Measurements from ENCODE around the gene DIPK1B.
A peak's percentile ranks its signal among the peaks of the same experiment; 100 is the strongest.

The DIPK1B gene

DNA sequence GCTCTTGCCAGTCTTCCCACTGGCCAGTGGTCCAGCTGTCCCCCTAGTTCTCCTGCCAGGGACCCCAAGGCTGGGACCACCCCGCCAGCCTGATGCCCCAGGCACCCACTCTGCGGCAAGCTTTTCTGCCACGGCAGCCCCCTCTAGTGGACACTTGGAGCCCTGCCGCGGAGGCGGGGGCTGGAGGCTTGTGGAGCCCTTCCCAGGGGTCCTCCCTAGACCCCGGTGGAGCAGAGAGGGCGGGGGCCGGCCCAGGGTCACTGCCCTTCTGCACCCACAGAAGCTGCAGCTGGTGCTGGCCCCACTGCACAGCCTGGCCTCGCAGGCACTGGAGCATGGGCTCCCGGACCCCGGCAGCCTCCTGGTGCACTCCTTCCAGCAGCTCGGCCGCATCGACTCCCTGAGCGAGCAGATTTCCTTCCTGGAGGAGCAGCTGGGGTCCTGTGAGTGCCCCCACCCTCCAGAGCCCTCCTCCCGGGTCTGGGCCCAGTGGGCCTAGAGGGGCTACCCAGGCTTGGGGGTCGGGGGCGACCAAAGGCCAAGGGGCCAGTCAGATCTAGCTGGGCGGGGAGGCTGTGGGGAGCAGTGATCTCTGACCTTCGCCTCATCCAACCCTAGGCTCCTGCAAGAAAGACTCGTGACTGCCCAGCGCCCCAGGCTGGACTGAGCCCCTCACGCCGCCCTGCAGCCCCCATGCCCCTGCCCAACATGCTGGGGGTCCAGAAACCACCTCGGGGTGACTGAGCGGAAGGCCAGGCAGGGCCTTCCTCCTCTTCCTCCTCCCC, 40.5 kb upstream of the DIPK1B start:
- H3K27me3 ChIP-seq (ENCODE audit: insufficient read depth, poor library complexity, severe bottlenecking), result peaks cover 21% of the 10 kb centered on the region
- no peak overlapping the region for H3K4me3 ChIP-seq (replicated peaks; ENCODE audit: insufficient read depth, low read length)
- no peak overlapping the region for H3K27ac ChIP-seq (replicated peaks)
- TF ChIP-seq, protein P1, sequence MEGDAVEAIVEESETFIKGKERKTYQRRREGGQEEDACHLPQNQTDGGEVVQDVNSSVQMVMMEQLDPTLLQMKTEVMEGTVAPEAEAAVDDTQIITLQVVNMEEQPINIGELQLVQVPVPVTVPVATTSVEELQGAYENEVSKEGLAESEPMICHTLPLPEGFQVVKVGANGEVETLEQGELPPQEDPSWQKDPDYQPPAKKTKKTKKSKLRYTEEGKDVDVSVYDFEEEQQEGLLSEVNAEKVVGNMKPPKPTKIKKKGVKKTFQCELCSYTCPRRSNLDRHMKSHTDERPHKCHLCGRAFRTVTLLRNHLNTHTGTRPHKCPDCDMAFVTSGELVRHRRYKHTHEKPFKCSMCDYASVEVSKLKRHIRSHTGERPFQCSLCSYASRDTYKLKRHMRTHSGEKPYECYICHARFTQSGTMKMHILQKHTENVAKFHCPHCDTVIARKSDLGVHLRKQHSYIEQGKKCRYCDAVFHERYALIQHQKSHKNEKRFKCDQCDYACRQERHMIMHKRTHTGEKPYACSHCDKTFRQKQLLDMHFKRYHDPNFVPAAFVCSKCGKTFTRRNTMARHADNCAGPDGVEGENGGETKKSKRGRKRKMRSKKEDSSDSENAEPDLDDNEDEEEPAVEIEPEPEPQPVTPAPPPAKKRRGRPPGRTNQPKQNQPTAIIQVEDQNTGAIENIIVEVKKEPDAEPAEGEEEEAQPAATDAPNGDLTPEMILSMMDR (IDR thresholded peaks at IDR 0.05; ENCODE audit: insufficient read depth, low read length), result peak; percentile 80
- no peak; the same call in 1 of the 2 replicates for TF ChIP-seq POLR2AphosphoS5 (IDR thresholded peaks at IDR 0.05; ENCODE audit: low read depth)
- TF ChIP-seq, protein P2, sequence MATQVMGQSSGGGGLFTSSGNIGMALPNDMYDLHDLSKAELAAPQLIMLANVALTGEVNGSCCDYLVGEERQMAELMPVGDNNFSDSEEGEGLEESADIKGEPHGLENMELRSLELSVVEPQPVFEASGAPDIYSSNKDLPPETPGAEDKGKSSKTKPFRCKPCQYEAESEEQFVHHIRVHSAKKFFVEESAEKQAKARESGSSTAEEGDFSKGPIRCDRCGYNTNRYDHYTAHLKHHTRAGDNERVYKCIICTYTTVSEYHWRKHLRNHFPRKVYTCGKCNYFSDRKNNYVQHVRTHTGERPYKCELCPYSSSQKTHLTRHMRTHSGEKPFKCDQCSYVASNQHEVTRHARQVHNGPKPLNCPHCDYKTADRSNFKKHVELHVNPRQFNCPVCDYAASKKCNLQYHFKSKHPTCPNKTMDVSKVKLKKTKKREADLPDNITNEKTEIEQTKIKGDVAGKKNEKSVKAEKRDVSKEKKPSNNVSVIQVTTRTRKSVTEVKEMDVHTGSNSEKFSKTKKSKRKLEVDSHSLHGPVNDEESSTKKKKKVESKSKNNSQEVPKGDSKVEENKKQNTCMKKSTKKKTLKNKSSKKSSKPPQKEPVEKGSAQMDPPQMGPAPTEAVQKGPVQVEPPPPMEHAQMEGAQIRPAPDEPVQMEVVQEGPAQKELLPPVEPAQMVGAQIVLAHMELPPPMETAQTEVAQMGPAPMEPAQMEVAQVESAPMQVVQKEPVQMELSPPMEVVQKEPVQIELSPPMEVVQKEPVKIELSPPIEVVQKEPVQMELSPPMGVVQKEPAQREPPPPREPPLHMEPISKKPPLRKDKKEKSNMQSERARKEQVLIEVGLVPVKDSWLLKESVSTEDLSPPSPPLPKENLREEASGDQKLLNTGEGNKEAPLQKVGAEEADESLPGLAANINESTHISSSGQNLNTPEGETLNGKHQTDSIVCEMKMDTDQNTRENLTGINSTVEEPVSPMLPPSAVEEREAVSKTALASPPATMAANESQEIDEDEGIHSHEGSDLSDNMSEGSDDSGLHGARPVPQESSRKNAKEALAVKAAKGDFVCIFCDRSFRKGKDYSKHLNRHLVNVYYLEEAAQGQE (IDR thresholded peaks at IDR 0.05; ENCODE audit: insufficient replicate concordance, low read depth), result no peak
- no peak for TF ChIP-seq SPI1 (IDR thresholded peaks at IDR 0.05; ENCODE audit: borderline replicate concordance, low read depth)
- TF ChIP-seq GABPA (IDR thresholded peaks at IDR 0.05; ENCODE audit: low read depth), result no peak
- DNase-seq (ENCODE audit: low read depth in 1 of 2, low spot score in 1 of 2), result peak in 1 of 2 experiments; percentile 44

DNA sequence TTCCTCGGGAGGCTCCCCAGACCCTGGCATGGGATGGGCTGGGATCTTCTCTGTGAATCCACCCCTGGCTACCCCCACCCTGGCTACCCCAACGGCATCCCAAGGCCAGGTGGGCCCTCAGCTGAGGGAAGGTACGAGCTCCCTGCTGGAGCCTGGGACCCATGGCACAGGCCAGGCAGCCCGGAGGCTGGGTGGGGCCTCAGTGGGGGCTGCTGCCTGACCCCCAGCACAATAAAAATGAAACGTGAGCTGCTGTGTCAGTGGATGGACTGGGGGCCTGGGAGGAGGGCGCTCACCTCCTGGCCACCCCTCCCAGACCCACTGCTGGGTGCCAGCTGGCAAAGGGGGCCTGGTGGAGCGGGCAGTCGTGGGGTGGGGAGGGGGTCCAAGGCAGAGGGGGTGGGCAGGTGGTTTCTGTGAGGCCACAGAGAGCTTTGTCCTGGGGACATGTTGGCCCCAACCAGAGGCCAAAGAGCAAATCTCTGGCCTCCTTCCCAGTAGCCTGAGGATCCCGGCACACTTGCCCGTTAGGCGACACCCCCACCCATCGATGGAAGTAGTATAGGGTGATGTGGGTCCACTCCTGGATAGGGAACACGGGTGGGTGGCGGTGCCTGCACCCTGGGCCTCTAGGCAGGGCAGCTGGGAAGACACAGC, 39.8 kb upstream of the DIPK1B start:
- no peak overlapping the region for H3K4me3 ChIP-seq (replicated peaks; ENCODE audit: insufficient read depth, low read length)
- TF ChIP-seq SPI1 (IDR thresholded peaks at IDR 0.05; ENCODE audit: borderline replicate concordance, low read depth) (no peak), POLR2AphosphoS5 (IDR thresholded peaks at IDR 0.05; ENCODE audit: low read depth) (no peak), GABPA (IDR thresholded peaks at IDR 0.05; ENCODE audit: low read depth) (no peak)
- no peak overlapping the region for H3K27ac ChIP-seq (replicated peaks)
- H3K27me3 ChIP-seq (ENCODE audit: insufficient read depth, poor library complexity, severe bottlenecking), result peaks cover 15% of the 10 kb centered on the region
- no peak for DNase-seq (ENCODE audit: low read depth in 1 of 2, low spot score in 1 of 2)

DNA sequence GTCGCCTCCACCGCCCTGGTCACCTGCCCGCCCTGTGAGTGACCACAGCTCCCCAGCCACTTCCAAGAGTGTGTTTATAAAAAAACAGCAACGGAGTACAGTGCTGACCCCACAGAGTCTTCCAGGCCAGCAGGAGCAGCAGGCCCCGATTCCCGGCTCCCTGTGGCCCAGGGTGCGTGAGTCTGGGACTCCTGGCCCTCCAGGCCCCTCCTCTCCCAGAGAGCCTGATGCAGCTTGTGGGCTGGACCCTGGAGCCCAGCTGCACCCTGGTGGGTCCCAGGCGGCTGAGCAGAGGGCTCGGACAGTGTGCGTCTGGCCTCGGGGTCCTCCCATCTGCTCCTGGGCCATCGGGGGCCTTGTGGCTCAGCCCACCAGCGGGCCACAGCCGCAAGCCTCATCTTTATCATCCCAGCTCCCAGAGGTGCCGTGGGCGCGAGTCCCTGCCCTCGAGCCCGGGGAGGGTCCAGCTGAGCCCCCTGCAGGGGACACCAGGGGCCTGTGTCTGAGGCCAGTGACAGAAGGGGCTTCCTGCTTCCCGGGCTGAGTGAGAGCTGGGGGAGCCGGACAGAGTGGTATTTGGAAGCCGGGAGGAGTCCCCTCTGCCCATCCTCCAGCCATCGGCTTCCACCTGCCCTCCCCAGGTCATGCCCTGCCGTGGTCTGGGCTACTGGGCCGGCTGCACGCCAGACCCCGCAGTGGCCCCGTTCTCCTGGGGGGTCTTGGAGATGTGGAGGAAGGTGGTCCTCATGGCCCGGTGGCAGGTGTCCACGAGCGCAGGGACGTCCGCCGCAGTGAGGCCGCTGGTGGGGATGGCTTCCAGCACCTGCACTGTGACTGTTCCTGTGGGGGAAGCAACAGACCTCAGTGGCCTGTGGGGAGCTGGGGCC, 39.0 kb upstream of the DIPK1B start:
- Histone ChIP-seq H3K27ac (replicated peaks) (no peak overlapping the region), H3K4me3 (replicated peaks; ENCODE audit: insufficient read depth, low read length) (no peak overlapping the region), H3K27me3 (ENCODE audit: insufficient read depth, poor library complexity, severe bottlenecking) (peaks cover 11% of the 10 kb centered on the region)
- DNase-seq (ENCODE audit: low read depth in 1 of 2, low spot score in 1 of 2), result no peak
- TF ChIP-seq, protein P1 (IDR thresholded peaks at IDR 0.05; ENCODE audit: insufficient read depth, low read length), result no peak

DNA sequence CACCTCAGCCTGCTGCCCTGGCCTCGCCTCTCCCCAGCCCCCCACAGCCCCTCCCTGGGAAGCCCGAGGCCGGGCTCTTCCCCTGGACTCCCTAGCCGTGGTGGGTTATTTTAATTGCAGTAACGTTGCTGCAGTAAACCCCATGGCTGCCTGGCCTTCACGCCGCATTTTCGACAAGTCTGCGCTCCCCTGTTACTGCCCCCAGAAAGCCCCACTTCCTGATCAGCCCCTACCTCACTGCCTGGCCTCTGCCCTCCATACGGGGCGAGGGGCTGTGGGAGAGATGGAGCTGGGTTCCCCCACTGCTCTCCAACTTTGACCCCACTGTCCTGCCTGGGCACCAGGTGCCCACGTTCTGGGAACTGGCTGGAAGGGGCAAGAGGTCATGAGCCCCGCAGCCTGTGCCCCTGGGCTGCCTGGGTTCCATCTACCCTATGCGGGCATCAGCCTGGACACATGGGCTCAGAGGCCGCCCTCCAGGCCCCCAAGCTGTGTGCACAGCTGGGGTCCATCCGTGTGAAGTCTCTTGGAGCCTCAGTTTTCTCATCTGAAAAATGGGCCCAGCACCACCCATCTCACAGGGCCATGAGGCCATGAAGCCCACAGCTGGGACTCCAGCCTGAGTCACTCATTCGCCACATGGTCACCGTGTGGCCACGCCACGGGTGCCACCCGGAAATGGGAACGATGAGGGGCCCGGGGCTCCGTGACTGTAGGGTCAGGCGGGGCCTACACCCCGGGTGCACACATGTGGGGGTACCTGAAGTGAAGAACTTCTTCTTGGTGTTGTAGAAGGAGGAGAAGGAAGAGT, 38.2 kb upstream of the DIPK1B start:
- H3K4me3 ChIP-seq (replicated peaks; ENCODE audit: insufficient read depth, low read length), result no peak overlapping the region
- TF ChIP-seq, protein P1 (IDR thresholded peaks at IDR 0.05; ENCODE audit: insufficient read depth, low read length), result no peak
- TF ChIP-seq SPI1 (IDR thresholded peaks at IDR 0.05; ENCODE audit: borderline replicate concordance, low read depth) (no peak), GABPA (IDR thresholded peaks at IDR 0.05; ENCODE audit: low read depth) (no peak), POLR2AphosphoS5 (IDR thresholded peaks at IDR 0.05; ENCODE audit: low read depth) (no peak)
- TF ChIP-seq, protein P2 (IDR thresholded peaks at IDR 0.05; ENCODE audit: insufficient replicate concordance, low read depth), result no peak

More for the DNA sequence above, 38.2 kb upstream of the DIPK1B start:
- DNase-seq (ENCODE audit: low read depth in 1 of 2, low spot score in 1 of 2), result no peak
- H3K27ac ChIP-seq (replicated peaks), result no peak overlapping the region
- H3K27me3 ChIP-seq (ENCODE audit: insufficient read depth, poor library complexity, severe bottlenecking), result peaks cover 11% of the 10 kb centered on the region
